Fibroblast of peridontal ligament (primary cell): ENCODE results near the gene KLF1.

Experiments used
- DNase-seq: peaks from one replicate; pipeline ENCODE4 v3.0.0-alpha.2; 2010; ENCODE audit errors: extremely low read depth

Gene KLF1

DNA sequence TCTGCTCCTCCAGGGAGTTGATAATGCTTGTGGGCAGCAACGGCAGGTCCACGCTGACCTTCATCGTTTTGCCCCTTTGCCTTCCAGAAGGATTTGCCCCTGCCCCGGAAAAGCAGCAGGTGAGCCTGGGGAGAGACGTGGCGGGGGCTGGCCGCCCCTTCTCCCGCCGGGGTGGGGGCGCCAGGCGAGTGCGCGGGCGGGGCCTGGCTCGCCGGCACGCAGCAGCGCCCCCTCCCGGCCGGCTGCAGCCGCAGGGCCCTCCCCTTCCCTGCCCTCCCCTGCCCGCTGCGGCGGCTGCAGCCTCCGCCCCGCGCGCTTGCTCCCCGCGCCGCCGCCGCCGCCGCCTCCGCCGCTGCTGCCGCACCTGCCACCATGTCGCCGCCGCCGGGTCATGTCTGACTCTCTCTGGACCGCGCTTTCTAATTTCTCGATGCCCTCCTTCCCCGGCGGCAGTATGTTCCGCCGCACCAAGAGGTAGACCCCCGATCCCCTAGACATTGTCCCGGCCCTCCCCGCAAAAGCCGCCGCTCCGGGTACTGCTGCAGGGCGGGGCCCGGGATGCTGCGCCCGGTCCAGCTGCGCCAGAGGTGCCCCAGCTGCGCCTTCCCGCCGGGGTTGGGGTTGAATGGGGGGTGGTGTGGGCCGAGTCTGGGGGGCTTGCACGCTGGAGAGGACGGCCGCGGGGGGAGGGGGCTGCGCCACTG is 48.7 kb downstream of the KLF1 start, which contains the start of gene MAST1:
Gene MAST1, plus strand, starts transcription at position 334 of the 704 bp plus-strand sequence. Its CDS starts 58 bp downstream, at position 392.
- DNase-seq = no peak

DNA sequence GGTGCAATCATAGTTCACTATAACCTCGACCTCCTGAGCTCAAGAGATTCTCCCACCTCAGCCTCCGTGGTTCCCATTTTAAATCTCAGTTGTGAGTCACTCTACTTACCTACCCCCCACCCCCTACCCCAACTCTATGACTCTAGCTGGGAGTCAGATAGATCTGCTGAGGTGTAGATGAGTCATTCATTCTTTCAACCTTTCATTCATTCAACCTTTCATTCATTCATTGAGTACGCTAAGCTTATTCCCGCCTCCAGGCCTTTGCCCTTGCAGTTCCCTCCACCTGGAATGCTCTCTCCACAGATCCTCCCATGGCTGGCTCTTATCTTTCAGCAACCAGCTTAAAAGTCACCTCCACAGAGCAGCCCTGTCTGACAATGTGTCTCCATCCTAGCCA is 49.8 kb downstream of the KLF1 start:
- no peak for DNase-seq

- DNase-seq = no peak
These were observed 50.5 kb downstream of the KLF1 start for GRCh38 chr19:12836529-12836863.

- DNase-seq = no peak
These were observed 51.8 kb downstream of the KLF1 start for GRCh38 chr19:12834976-12835757.

- DNase-seq = no peak
These were observed 52.4 kb downstream of the KLF1 start, which contains the start of gene RTBDN for GRCh38 chr19:12834566-12834943. Gene RTBDN, minus strand, starts transcription at chr19:12834579. Its CDS starts 4,600 bp downstream, at chr19:12829979.
